Stimulated activated CD4-positive, alpha-beta T cell treated with anti-CD3 and anti-CD28 coated beads, Interleukin-12 subunit alpha, Interleukin-12 subunit beta, amount 100 ng/mL, for 4 hours (primary cell): ENCODE data around the gene CRYGD.
"Not testable (repeated sequence)": the region's sequence is repeated elsewhere in the genome, so short reads cannot be mapped to it uniquely, and the experiment has no call there.

Experiments used
- DNase-seq: peaks from one replicate; pipeline ENCODE4 v3.0.0-alpha.2; 2020

The CRYGD gene

GRCh38 chr2:208129744-208130711 lies 5.7 kb upstream of the CRYGD start, which contains the start of gene CRYGC:
TSS of gene CRYGC (minus strand) at chr2:208129828. CDS start at chr2:208129792, 36 bp downstream.
- no peak for DNase-seq

- DNase-seq = no peak
Observed at GRCh38 chr2:208128136-208128535, 3.8 kb upstream of the CRYGD start.

GRCh38 chr2:208127090-208127489 lies 2.8 kb upstream of the CRYGD start:
- no peak for DNase-seq

GRCh38 chr2:208125251-208125650 lies 927 bp upstream of the CRYGD start:
- DNase-seq = no peak

GRCh38 chr2:208122248-208122647 lies 2.1 kb downstream of the CRYGD start:
- DNase-seq = no peak

GRCh38 chr2:208118918-208119317 lies 5.4 kb downstream of the CRYGD start:
- no peak for DNase-seq

- not testable (repeated sequence) for DNase-seq
Observed at GRCh38 chr2:208117390-208117789, 6.9 kb downstream of the CRYGD start.

- no peak for DNase-seq
Observed at GRCh38 chr2:208112969-208113368, 11.4 kb downstream of the CRYGD start.

- DNase-seq = not testable (repeated sequence)
Observed at GRCh38 chr2:208112273-208112745, 12.0 kb downstream of the CRYGD start.

GRCh38 chr2:208103616-208104015 lies 20.7 kb downstream of the CRYGD start:
- no peak for DNase-seq

GRCh38 chr2:208101716-208102631 lies 22.4 kb downstream of the CRYGD start:
- no peak for DNase-seq

GRCh38 chr2:208099682-208100470 lies 24.4 kb downstream of the CRYGD start:
- no peak for DNase-seq

- not testable (repeated sequence) for DNase-seq
Observed at GRCh38 chr2:208098701-208099100, 25.6 kb downstream of the CRYGD start.

- no peak for DNase-seq
Observed at GRCh38 chr2:208098267-208098666, 26.1 kb downstream of the CRYGD start.

- no peak for DNase-seq
Observed at GRCh38 chr2:208097801-208098200, 26.5 kb downstream of the CRYGD start.

- no peak for DNase-seq
Observed at GRCh38 chr2:208097313-208097712, 27.0 kb downstream of the CRYGD start.

GRCh38 chr2:208096080-208096479 lies 28.2 kb downstream of the CRYGD start:
- DNase-seq = no peak

GRCh38 chr2:208093128-208093527 lies 31.2 kb downstream of the CRYGD start:
- DNase-seq = no peak

- DNase-seq = no peak
Observed at GRCh38 chr2:208092093-208092832, 32.1 kb downstream of the CRYGD start.

GRCh38 chr2:208090420-208090819 lies 33.9 kb downstream of the CRYGD start:
- DNase-seq = no peak

GRCh38 chr2:208086029-208086428 lies 38.3 kb downstream of the CRYGD start:
- DNase-seq = no peak

GRCh38 chr2:208083807-208084206 lies 40.5 kb downstream of the CRYGD start:
- no peak for DNase-seq
